ENCODE data around the gene DCD.
"Not testable (repeated sequence)": the region's sequence is repeated elsewhere in the genome, so short reads cannot be mapped to it uniquely, and the experiment has no call there.

The DCD gene, protein sequence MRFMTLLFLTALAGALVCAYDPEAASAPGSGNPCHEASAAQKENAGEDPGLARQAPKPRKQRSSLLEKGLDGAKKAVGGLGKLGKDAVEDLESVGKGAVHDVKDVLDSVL

DNA sequence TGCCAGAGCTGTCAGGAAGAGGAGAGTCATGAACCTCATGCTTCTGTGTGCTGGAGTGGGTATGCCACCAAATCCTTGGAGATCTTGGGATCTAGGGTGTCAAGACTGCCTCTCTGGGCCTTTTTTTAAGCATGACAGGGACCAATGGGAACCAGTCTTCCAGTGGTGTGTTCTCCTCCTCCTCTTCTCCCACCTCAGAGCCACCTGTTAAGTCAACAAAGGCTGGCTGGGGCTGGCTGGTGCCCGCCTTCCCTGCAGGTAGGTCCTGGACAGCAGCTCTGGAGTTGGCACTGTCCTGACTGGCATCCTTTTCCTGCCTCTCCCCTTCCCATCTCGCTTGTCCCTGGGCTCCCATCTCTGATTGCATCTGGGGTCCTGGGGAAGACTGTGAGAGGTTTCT is at the start of gene DCD:
Gene DCD, minus strand, starts transcription at position 101 of the 400 bp plus-strand sequence. Its CDS starts 62 bp downstream, at position 39.
- no peak for DNase-seq

DNA sequence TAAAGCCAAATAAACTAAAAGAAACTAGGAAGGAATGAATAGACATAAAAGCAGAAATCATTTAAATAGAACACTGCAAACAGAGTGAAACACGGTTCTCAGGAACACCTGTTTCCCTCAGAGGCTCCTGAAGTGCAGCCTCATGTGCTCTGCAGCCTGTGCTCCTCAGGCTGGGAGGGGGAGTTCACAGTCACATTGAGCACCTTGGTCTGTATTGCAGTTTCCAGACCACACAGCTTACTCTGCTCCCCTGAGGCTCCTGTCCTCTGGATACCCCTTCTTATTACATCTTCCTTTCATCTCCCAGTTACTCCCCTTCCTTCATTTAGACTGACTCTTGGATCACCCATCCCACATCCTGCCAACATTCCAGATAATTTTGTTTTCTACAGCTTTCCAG is 49.7 kb upstream of the DCD start:
- no peak for DNase-seq

DNA sequence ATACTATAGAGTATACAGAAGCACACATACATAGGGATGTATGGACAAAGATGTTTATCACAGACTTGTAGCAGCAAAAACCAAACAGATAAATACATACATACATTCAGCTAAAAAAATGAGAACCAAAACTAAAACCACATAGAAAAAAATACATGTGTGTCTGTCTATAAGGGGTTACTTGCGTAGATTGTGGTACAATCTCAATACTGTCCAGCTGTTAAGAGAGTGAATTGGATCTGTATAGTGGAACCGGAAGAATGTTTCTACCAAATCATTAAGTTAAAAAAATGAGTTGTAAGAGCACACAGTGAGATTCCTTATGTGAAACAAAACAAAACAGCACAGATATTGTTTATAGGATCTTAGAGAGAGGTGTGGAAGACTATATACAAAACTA is 44.2 kb upstream of the DCD start:
- DNase-seq: no peak

DNA sequence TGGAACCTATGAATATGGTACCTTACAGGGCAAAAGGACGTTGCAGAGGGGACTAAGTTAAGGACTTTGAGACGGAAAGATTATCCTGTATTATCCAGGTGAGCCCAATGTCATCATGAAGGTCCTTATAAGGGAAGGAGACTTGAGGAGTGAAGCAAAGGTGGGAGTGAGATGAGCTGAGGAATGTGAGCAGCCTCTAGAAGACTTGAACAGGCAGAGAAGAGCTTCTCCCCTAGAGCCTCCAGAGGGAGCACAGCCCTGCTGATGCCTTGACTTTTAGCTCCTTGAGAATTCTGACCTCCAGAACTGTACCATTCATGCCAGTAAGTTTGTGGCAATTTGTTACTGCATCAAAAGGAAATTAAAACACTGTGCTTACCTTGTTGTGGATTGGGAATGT is 41.8 kb upstream of the DCD start:
- DNase-seq: no peak

DNA sequence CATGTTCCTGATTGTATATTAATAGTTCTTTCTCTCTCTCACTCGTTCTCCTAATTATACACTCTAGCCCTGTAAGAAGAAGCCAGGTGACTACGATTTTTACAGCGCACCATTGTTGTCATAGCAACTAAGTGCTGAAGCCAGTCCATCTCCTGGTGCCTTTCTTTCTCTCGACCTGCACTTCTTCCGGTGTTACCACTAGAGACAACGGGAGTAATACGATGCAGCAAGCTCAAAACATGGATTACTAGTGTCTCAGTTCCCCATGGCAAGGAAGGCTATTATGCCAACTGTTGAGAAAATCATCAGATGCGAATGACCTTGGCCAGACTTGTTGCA is 40.8 kb upstream of the DCD start:
- DNase-seq: no peak

DNA sequence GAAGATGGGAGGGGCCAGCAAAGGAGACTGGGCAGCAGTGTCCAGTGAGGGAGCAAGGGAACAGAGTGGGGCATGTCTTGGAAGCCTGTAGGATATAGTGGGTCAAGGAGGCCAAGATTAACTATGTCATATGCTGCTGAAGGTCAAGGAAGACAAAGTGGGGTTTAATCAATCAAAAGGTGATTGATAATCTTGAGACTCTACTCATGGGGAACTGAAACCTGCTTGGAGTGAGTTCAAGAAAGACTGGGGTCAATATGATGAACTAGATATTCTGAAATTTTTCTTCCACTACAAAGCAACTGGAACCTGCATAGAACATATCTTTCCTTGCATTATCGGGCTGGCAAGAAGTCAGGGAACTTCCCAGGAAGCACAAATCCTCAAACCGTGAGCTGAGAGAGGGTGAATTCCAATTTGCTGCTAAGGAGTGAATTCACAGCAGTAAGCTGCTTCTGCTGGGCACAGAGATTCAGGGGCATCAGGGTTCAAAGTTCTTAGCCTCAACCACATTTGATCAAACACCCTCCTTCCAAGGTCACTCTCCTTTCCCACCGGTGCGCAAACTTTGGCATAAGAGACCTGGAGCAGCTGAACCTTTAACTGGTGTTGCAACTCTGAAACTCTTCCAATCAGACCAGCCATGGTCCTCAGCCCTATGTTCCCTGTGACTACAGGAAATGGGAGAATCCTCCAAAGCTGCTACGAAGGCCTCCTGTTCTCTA is 40.3 kb upstream of the DCD start:
- DNase-seq: no peak

DNA sequence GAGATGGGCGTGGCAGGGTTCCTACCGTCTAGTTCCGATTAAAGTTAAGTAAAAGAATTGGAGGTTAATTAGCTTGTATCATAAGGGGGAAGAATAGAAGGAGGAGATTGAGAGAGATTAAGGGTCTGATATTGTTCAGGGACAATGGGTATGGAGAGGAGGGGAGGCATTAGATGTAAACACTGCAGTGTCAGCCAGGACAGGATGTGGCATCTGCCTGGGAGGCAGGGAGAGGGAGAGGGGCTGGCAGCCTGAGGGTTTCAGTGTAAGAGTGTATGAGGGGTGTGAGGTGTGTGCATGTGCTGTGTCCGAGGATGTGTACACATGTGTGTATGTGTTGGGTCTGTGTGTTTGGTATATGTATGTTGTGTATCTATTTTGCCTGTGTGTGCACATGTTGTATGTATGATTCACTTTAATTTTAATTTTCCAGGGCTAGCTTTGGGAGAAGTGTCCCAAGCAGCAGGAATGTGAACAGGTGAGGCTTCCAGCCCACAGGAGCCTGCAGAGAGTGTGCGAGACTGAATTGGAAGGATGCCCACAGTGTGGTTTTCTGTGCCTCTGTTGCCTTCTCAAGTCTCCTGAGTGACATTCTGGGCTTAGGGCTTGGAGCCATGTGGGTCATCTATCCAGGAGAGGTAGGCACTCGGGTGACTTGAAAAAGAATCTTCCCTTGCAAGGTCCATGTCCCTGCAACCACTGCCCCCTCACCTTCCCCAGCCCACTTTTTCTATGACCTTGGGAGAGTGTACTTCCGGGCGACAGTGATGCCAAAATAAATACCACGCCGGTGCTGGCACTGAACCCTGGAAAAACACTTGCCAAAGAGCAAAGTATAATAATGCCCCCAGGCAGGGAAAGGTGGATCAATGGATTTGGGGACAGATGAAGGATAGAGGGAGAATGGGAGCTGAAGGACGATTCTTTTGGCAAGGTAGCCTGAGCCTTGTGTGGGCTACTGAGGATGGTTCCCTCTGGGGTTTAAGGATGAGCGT is 36.8 kb upstream of the DCD start:
- no peak for DNase-seq

DNA sequence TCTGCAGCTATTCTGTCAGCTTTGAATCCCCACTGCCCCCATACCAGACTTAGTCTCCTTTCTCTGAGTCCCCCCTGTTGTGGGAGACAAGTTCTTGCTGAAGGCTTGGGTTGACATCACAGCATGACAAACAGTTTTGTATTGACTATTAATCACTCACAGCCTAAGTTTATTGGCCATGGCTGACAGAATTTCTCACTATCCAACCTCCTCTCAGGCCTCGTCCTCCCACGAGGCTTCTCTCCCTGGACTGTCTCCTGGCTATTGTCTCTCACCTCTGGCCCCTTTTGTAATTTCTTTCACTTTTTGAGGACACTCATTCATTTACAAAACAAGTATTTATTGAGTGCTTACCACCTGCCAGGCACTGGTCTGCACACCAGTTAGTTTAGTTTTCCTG is 35.2 kb upstream of the DCD start:
- DNase-seq: no peak

DNA sequence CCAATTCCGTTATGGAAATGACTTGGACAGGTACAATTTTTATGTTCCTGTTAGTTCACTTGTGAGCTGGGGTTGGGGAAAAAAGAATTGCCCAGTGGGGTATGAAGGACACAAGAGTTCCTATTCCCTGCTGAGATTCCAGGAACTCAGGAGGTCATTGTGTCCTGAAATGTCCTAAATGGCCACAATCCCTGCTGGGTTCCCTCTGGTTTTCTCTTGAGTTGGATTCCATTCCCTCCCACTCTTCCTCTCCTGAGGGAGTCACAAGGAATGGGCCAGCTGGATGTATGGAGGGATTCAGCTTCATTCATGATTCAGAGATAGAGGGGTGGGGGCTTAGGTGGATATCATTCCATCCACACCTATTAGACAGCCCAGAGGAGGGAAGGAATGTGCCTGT is 34.5 kb upstream of the DCD start:
- DNase-seq: no peak

DNA sequence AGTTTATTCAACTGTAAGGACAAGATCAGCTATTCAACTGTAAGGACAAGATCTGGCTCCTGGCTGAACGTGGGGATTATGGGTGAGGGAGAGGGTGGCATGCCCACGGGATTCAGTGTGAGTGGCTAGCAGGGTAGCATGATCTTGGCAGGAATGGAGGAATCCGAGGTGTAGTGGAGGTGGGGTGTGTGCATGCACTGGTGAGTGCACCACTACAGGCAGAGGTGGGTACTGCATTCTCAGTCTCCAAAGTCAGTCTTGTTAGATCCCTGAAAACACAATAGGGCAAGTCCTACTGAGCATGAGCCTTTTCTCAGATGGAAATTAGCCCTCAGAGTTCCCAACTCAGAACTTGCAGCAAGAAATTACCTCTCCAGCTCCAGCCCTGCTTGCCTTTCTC is 32.2 kb upstream of the DCD start:
- peak in 1 of 2 donors; percentile 9 for DNase-seq

DNA sequence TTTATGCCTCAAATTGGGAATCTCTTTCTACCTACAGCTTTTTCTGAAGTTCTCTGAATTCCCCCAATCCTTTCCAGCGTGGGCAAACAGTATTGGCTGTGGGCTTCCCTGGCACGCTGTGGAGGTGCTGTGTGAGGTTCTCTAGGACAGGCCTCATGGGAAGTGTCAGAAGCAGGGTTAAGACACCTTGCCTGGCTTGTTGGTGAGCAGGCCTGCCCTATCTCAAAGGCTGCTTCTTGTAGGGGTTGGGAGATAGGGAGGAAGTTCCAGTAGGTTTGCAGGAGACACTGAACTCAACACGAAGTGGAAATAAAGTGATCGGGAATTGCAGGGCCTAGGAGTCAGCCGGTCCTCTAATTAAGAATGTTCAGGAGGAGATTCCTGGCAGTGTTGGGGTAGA is 30.0 kb upstream of the DCD start:
- no peak for DNase-seq

DNA sequence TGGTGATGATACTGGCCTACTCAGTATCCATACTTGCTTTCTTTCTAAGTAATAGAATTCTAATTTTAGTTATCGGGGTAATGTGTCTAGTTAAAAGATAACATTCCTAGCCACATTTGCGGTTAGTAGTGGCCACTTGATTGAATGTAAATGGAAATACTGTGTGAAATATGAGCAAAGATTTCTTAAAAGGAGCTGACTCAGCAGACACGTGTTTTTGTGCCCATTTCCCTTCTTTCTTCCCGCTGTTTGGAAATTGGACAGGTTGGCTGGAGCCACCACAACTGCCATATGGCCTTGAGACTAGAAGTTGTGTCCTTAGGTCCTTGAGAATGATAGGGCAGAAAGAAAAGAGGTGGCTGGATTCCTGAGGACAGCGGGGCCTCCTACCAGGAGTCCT is 19.8 kb upstream of the DCD start:
- no peak for DNase-seq

DNA sequence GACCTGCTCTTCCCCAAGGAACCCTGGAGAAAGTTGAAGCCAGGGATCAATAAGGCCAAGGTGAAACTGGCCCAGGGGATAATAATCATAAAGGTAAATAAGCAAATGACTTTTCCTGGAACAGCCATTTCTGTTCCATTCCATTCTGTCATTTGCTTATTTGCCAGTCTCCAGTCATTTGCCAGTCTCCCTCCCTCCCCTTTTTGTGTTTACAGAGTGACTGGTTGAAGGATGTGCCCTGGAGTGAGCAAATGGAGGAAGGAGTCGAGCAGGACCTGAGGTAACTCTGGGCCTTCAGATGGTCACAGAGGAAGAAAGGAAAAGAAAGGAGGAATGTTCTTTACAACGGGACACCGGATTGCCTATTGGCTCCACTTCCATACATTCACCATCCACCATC is 17.8 kb upstream of the DCD start:
- no peak for DNase-seq

DNA sequence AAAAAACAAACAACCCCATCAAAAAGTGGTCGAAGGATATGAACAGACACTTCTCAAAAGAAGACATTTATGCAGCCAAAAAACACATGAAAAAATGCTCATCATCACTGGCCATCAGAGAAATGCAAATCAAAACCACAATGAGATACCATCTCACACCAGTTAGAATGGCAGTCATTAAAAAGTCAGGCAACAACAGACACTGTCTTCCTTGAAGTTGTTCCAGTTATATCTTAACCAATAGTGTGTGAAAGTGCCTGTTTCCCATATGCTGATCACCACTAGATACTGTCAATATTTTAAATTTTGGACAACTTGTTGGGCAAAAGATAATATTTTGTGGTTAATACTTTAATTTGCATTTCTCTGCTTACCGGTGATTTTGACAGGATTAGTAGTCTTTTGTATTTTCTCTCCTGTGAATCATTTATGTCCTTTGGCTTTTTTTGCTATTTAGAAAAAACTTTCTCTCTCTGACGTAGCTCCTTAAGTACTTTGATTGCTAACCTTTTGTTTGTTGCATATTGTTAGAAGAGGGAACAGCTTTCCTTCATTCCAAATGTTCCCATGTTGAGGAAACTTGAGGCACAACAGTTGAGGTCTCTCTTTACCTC is 17.0 kb upstream of the DCD start:
- DNase-seq: not testable (repeated sequence)

DNA sequence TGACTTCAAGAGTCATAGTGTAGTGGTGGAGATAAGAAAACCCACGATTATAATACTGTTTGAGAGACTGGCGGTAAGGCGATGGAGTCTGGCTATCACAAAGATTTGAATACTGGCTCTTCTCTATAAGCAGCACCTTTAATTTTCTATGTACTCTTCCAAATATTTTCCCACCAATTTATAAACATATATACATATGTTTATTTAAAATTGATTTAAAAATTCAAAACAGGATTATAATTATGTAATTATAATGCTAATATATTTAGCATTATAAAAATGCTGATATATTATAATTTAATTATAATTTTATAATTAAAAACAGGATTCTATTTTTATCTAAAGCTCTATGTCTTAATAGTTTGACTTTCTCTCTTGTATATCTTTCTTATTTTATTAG is 15.4 kb upstream of the DCD start:
- DNase-seq: no peak

DNA sequence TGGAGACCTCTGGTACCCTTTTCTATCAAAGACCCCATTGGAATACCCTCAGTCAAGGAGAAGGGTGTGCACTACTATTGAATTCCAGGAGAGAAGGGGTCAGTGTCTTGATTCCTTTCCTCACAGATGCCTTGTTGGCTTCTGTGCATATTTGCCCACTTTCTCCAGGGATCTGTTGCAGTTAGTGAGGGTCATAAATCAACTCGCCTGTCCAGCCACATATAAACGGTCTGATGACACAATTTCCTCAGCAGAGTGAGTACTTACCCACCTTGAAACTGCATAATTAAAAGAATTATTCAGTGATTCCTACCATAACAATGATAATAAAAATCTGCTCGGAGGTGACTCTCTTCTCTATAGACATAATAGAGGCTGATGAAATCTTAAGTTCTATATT is 13.9 kb upstream of the DCD start:
- DNase-seq: no peak

DNA sequence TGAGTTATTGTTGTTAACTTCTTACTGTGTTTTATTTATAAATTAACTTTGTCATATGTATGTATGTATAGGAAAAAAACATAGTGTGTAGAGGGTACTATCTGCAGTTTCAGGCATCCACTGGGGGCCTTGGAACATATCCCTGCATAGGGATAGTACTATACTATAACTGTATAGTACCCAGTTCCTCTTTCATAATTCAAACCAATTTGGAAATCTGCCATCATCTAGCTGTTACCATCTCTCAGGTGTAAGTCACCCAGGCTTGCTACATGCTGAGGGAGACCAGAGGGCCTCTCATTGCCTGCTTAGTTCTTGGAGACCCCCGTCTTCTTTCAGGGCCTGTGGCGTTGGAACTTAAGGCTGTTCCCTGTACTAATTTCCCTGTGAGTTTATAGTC is 12.9 kb upstream of the DCD start:
- DNase-seq: no peak

DNA sequence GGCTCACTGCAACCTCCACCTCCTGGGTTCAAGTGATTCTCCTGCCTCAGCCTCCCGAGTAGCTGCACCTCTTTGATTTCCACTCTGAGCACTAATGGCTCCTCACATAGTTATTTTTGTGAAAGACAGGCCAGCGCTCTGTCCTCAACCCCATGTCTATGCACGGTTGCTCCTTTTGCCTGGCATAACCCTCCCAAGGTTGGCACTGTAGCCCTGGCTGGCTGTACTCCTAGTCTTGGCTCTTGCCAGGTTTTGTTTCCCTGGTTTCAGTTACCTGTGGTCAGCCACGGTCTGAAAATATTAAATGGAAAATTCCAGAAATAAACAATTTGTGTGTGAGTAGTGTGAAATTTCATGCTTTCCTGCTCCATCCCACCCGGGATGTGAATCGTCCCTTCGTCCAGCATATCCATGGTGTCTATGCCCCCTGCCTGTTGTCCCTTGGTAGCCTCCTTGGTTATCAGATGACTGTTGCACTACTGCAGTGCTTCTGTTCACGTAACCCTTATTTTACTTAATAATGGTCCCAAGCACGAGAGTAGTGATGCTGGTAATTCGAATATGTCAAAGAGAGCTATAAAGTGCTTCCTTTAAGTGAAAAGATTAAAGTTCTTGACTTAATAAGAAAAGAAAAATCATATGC is 12.3 kb upstream of the DCD start:
- no peak for DNase-seq

DNA sequence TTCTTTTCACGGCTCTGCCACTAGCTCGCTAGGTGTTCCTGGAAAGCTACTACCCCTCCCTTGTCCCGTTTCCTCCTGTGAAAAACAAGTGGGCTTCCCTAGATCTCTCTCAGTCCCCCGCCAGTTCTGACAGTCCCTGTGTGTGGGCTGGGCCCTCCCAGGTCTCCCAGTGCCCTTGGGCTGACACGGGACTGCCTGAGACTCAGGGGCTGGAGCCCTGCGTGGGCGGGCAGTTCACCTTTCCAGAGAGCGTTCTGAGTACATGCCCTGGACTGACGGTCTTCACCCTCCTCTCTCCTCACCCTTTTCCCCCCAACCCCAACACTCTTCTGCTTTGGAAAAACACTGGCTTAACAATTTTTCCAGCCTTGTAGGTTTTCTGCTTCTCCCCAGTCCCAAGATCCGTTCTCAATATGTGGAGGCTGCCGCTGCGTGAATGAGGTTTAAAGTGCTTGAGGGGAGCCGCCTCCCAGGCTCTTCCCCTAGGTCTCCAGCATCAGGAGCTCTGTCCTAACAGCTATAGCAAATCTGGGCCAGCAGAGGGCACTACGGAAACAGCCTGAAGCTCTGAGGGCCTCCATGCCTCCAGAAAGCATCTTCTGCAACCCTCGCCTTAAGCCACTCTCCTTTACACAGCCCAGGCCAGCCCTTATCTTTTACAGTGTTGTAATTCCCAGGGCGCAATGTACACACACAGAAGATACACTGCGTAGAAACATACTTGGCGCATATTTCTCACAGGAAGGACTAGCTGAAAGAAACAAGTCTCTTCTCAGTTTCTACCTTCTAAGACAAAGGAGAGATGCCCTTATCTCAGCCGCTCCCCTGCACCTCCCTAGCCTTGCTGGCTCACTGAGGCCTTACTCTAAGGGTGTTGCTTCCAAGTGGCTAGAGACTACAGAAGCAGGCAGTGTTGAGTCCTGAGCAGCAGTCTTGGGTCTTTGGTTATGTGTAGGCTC is 10.4 kb upstream of the DCD start:
- peak; percentile 8 to 40 for DNase-seq

DNA sequence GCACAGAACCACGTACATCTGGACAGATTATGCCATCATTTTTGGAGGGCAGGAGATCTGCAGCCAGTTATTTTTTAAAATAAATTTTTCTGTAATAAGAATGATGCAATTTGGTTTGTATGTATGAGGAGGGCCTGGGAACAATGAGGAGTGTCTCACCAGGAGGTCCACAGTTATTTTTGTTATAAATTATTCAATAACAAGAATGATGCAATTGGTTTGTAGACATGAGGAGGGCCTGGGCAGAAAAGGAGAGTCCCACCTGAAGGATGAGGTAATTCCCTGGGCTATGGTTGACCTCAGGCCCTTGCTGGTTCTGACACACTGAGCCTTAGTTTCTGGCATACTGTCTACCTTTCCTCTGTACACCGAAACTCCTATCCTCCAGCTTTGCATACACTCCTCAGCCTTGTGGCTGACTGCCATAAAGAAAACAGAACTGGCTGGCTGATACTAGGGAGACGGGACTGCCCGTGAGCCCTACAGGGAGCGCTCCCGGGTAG is 9.0 kb upstream of the DCD start:
- DNase-seq: no peak

DNA sequence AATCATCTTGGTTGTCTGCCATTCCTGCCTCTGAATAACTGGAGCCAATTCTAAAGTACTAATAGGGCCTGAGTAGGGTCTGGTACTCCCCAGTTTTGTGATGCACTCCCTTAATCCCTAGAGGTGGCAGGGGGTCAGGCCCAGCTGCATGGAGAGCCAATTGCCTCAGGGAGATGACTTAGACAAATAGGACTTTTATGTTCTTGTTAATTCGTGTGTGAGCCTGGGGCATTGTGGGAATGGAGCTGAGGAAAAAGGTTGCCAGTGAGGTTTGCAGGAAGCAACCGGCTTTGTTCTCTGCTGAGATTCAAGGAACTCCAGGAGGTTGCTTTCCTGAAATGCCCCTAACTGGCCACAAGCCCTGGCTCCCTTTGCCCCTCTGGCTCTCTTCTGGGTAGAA is 6.8 kb upstream of the DCD start:
- DNase-seq: no peak

DNA sequence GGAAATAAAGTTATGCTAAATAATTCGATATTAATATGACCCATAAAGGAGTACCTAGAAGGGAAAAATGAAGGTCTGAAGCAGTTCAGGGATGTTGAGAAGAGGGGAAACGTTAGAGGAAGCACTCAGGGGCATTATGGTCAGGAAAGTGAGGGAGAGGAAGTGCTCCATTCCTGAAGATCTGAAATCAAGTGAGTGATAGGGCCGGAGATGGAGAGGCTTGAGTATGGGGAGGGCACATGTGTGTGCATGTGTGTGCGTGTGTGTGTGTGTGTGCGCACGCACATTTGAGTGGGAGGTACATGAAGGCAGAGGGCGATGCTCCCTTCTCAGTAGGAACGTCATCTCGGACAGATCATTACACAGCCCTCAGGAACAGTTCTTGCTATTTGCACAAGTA is 4.9 kb upstream of the DCD start:
- no peak for DNase-seq
